HepG2 (cell line): Measurements from ENCODE around the gene ARSB. TPM values are rescaled to one million over a fixed set of nuclear protein-coding genes. Genes with fewer than 3 reads are reported as not detected.

ENCODE experiments used
- ATAC-seq: fragments of 200-7000 bp; cut with Tn5 transposase; 3 replicates; pipeline ENCODE4 v1.9.1; 2020; ENCODE audit warnings: mild to moderate bottlenecking, moderate library complexity
- BruUV-seq: library from RNA; stranded (reverse); fragments of 400-500 nt; replicated peaks from 2 replicates; lab custom pipeline; 2021; lab: Mats Ljungman, UMichigan
- CTCF ChIA-PET: fragments of 300-600 bp; formaldehyde crosslinking; extraction: SDS; loops from one replicate; lab custom pipeline; 2021; ENCODE audit warnings: low total read pairs, inconsistent platforms, low intra/inter-chr PET ratio; lab: Yijun Ruan, JAX
- POLR2A ChIA-PET: fragments of 350-600 bp; sonication (Branson Sonifier 250); formaldehyde crosslinking; loops from one replicate; lab custom pipeline; 2020; ENCODE audit warnings: antibody characterized with exemption, inconsistent platforms; lab: Yijun Ruan, JAX
- DNase-seq: peaks from one replicate; pipeline ENCODE4 v3.0.0-alpha.2; 2015; ENCODE audit warnings: low spot score
- FAIRE-seq: peaks from 3 replicates; lab custom pipeline; 2011; peaks lifted over from hg19 to GRCh38; lab: Jason Lieb, UNC
- H2AFZ ChIP-seq: one replicate; pipeline ENCODE4 v1.6.1; 2011; ENCODE audit warnings: low read length, inconsistent platforms
- H3K27ac ChIP-seq: fragments of 300-600 bp; 3 replicates; pipeline ENCODE4 v1.8.0; 2011; ENCODE audit warnings: mixed run types, mild to moderate bottlenecking, mixed read lengths, low read length, inconsistent platforms; ENCODE audit not compliant: insufficient read depth; ENCODE audit errors: extremely low read length
- H3K27me3 ChIP-seq, 2 experiments: fragments of 200-600 bp in 1 of 2; 2 replicates in 1 of 2; 3 replicates in 1 of 2; pipeline versions ENCODE4 v1.6.0 to v1.8.0; 2011; ENCODE audit warnings: low read length in 2 of 2, mild to moderate bottlenecking in 2 of 2, moderate library complexity in 2 of 2, inconsistent platforms in 1 of 2; ENCODE audit not compliant: insufficient read depth in 2 of 2, control insufficient read depth in 1 of 2
- H3K36me3 ChIP-seq, 2 experiments: fragments of 200-600 bp in 1 of 2; replicated peaks in 1 of 2; 2 replicates in 1 of 2; 3 replicates in 1 of 2; pipeline versions ENCODE4 v1.5.1 to v1.8.0; 2011; ENCODE audit warnings: low read length in 2 of 2, inconsistent platforms in 1 of 2; ENCODE audit not compliant: insufficient read depth in 2 of 2, control insufficient read depth in 1 of 2
- H3K4me1 ChIP-seq: 2 replicates; pipeline ENCODE4 v1.5.1; 2012; ENCODE audit warnings: low read length, inconsistent platforms; ENCODE audit not compliant: insufficient read depth
- H3K4me2 ChIP-seq: 2 replicates; pipeline ENCODE4 v1.6.0; 2011; ENCODE audit warnings: low read depth, low read length, inconsistent platforms
- H3K4me3 ChIP-seq, 3 experiments: fragments of 200-600 bp in 1 of 3; sonication (generic), shearing (Covaris generic) in 1 of 3; replicated peaks in 1 of 3; 2 replicates each; pipeline ENCODE4 v1.5.1; 2011 to 2016; ENCODE audit warnings: low read length in 3 of 3, inconsistent platforms in 2 of 3, low read depth in 2 of 3, mild to moderate bottlenecking in 2 of 3, control low read depth in 1 of 3, mixed read lengths in 1 of 3; ENCODE audit not compliant: insufficient read depth in 1 of 3
- H3K79me2 ChIP-seq: one replicate; pipeline ENCODE4 v1.6.1; 2011; ENCODE audit warnings: low read length, inconsistent platforms; ENCODE audit not compliant: insufficient read depth
- H3K9ac ChIP-seq: 2 replicates; pipeline ENCODE4 v1.6.0; 2011; ENCODE audit warnings: mild to moderate bottlenecking, low read depth, low read length, inconsistent platforms; ENCODE audit not compliant: insufficient read depth
- H3K9me3 ChIP-seq: 2 replicates; pipeline ENCODE4 v1.5.1; 2012; ENCODE audit warnings: mild to moderate bottlenecking, low read length
- H4K20me1 ChIP-seq: 2 replicates; pipeline ENCODE4 v1.6.0; 2011; ENCODE audit warnings: inconsistent platforms, mild to moderate bottlenecking, low read length, moderate library complexity; ENCODE audit not compliant: insufficient read depth
- ARID3A ChIP-seq: IDR thresholded peaks from 2 replicates; pipeline ENCODE4 v1.6.1; 2012; ENCODE audit warnings: low read depth, low read length, improper control_type of control experiment
- DMAP1 ChIP-seq: IDR thresholded peaks from 2 replicates; pipeline ENCODE4 v1.6.1; 2016
- FOXA1 ChIP-seq, 2 experiments: fragments of 450-650 bp in 1 of 2; sonication (generic) in 1 of 2; formaldehyde crosslinking in 1 of 2; IDR thresholded peaks; 2 replicates each; pipeline versions ENCODE4 v1.4.0 to v1.6.1; 2016 to 2020; ENCODE audit warnings: missing genetic modification reagents in 1 of 2
- FOXP1 ChIP-seq, 2 experiments: fragments of 450-650 bp in 1 of 2; IDR thresholded peaks; 2 replicates each; pipeline ENCODE4 v1.6.1; 2017 to 2018; ENCODE audit warnings: antibody characterized with exemption in 1 of 2
- HMG20A ChIP-seq: IDR thresholded peaks from 2 replicates; pipeline ENCODE4 v1.6.1; 2016; ENCODE audit warnings: borderline replicate concordance
- MLXIP ChIP-seq: sonication (generic); formaldehyde crosslinking; IDR thresholded peaks from 2 replicates; pipeline ENCODE4 v1.9.0; 2021; ENCODE audit warnings: missing genetic modification reagents, borderline replicate concordance
- NR1H2 ChIP-seq: sonication (generic); formaldehyde crosslinking; IDR thresholded peaks from 2 replicates; pipeline ENCODE4 v1.8.1; 2022; ENCODE audit warnings: low read depth, missing genetic modification reagents, borderline replicate concordance
- NR2F1 ChIP-seq, 2 experiments: fragments of 450-650 bp in 1 of 2; formaldehyde crosslinking in 1 of 2; IDR thresholded peaks; 2 replicates each; pipeline versions ENCODE4 v1.5.0 to v1.6.1; 2016 to 2020; ENCODE audit warnings: mild to moderate bottlenecking in 1 of 2, missing compliant biosample characterization in 1 of 2, missing genetic modification reagents in 1 of 2, moderate library complexity in 1 of 2
- PHF5A ChIP-seq: IDR thresholded peaks from one replicate; pipeline ENCODE4 v1.6.1; 2018; ENCODE audit warnings: low read depth, missing genetic modification reagents; ENCODE audit not compliant: unreplicated experiment
- PPARG ChIP-seq: conservative IDR thresholded peaks from 2 replicates; pipeline ENCODE4 v1.6.1; 2016; ENCODE audit warnings: missing biosample characterization, missing genetic modification reagents
- SOX13 ChIP-seq, 3 experiments: fragments of 450-650 bp in 1 of 3; sonication (generic) in 1 of 3; formaldehyde crosslinking in 1 of 3; IDR thresholded peaks in 2 of 3; conservative IDR thresholded peaks in 1 of 3; 2 replicates each; pipeline versions ENCODE4 v1.5.0 to v1.6.1; 2016 to 2020; ENCODE audit warnings: antibody characterized with exemption in 1 of 3, mild to moderate bottlenecking in 1 of 3, missing compliant biosample characterization in 1 of 3, missing genetic modification reagents in 1 of 3, moderate library complexity in 1 of 3
- XBP1 ChIP-seq: sonication (generic); formaldehyde crosslinking; IDR thresholded peaks from 2 replicates; pipeline ENCODE4 v1.5.0; 2020; ENCODE audit warnings: missing genetic modification reagents
- ZBTB21 ChIP-seq: sonication (generic); formaldehyde crosslinking; IDR thresholded peaks from 2 replicates; pipeline ENCODE4 v1.4.0; 2020; ENCODE audit warnings: missing genetic modification reagents
- ZEB1 ChIP-seq: IDR thresholded peaks from 2 replicates; pipeline ENCODE4 v1.6.1; 2012; ENCODE audit warnings: mild to moderate bottlenecking, low read depth, inconsistent platforms; ENCODE audit not compliant: insufficient replicate concordance
- ZKSCAN1 ChIP-seq: fragments of 150-350 bp; IDR thresholded peaks from 2 replicates; pipeline ENCODE4 v1.6.1; 2014; ENCODE audit warnings: low read length
- ZNF232 ChIP-seq: sonication (generic); formaldehyde crosslinking; IDR thresholded peaks from 2 replicates; pipeline ENCODE4 v1.4.0; 2020; ENCODE audit warnings: missing genetic modification reagents, borderline replicate concordance
- ZNF607 ChIP-seq: sonication (generic); formaldehyde crosslinking; IDR thresholded peaks from 2 replicates; pipeline ENCODE4 v1.5.1; 2020; ENCODE audit warnings: missing genetic modification reagents, mild to moderate bottlenecking, borderline replicate concordance
- ZNF660 ChIP-seq: sonication (generic); formaldehyde crosslinking; IDR thresholded peaks from 2 replicates; pipeline ENCODE4 v1.5.1; 2020; ENCODE audit warnings: mild to moderate bottlenecking, low read depth, missing genetic modification reagents, borderline replicate concordance
- ZNF83 ChIP-seq: sonication (generic); formaldehyde crosslinking; IDR thresholded peaks from 2 replicates; pipeline ENCODE4 v1.4.0; 2020; ENCODE audit warnings: missing genetic modification reagents, mild to moderate bottlenecking, borderline replicate concordance
- WGBS: methylation state at CpG from one replicate; pipeline ENCODE4 v1.1.6; 2017; ENCODE audit warnings: low lambda C conversion rate; 5-methylcytosine and 5-hydroxymethylcytosine counted together
- in situ Hi-C: cut with HindIII; loops from 2 replicates; pipeline ENCODE4 v1.10.0; 2017; ENCODE audit warnings: low pct_unique_long_range_greater_than_20kb; ENCODE audit not compliant: extremely low pct_ligation_motif_present
- intact Hi-C: fragments of 100-400 bp; cut with micrococcal nuclease; formaldehyde crosslinking; loops from one replicate; pipeline ENCODE4 v1.10.0; 2022; ENCODE audit not compliant: unreplicated experiment
- polyA plus RNA-seq, 8 experiments: library from polyadenylated mRNA; depleted of rRNA in 3 of 8; stranded (reverse) in 7 of 8; unstranded in 1 of 8; fragments of >200 nt; fragmentation: Illumina TruSeq in 4 of 8; extraction: Trizol in 4 of 8; gene quantifications; 2 replicates each; pipeline versions ENCODE4 v1.2.1 to v1.2.3, GENCODE V29; 2011 to 2016; ENCODE audit warnings: low read depth in 4 of 8, missing spikeins in 1 of 8, mixed read lengths in 1 of 8; ENCODE audit not compliant: insufficient read depth in 1 of 8
- total RNA-seq, 5 experiments: library from RNA; depleted of rRNA; stranded (reverse); fragments of >200 nt; fragmentation: Illumina TruSeq; extraction: Trizol; gene quantifications; 2 replicates each; pipeline ENCODE4 v1.2.3, GENCODE V29; 2016; ENCODE audit warnings: low read depth in 1 of 5

Gene ARSB
- total and polyA plus RNA-seq, 2 of the 13 experiments (the other 11 are each of a cell fraction or from before 2014, with no cell fraction given), result 52.6 to 66.4 TPM

- Histone ChIP-seq H3K27ac (no peak overlapping the region), H3K9ac (no peak overlapping the region), H3K9me3 (no peaks in the 10 kb centered on the region), H2AFZ (no peak overlapping the region), H3K36me3 (peaks cover 3 to 5% of the 10 kb centered on the region in 2 experiments; a peak in 4 of 5 replicates), H3K4me2 (no peak overlapping the region), H3K27me3 (no peaks in the 10 kb centered on the region), H3K4me3 (no peak overlapping the region), H3K4me1 (peaks cover 15% of the 10 kb centered on the region), H3K79me2 (no peaks in the 10 kb centered on the region), H4K20me1 (no peaks in the 10 kb centered on the region; the same call in 1 of the 2 replicates)
- BruUV-seq, result no TSS peak
- FAIRE-seq (peak; percentile 21), ATAC-seq (peak; percentile 91), DNase-seq (peak; percentile 67)
- intact Hi-C loops (loop anchor here (2.0 kb wide), 1 partner anchor 69 kb away; no protein-coding TSS in a partner anchor), in situ Hi-C loops (no loop called here)
- POLR2A ChIA-PET, result no interaction called here
- CTCF ChIA-PET, result no interaction called here
- 63% methylated on average over 2 of the region's 2 CpGs for WGBS
- TF ChIP-seq XBP1 (CRISPR knock-in tag) (no peak), NR2F1 (CRISPR knock-in tag; IDR thresholded peaks at IDR 0.05) (peak in 1 of 2 experiments; percentile 86; a peak in 2 of 4 replicates), ZNF660 (CRISPR knock-in tag) (no peak), PPARG (CRISPR knock-in tag) (no peak), DMAP1 (CRISPR knock-in tag) (no peak), NR1H2 (CRISPR knock-in tag) (no peak), ZBTB21 (CRISPR knock-in tag) (no peak), FOXP1 (IDR thresholded peaks at IDR 0.05) (0 out of 2 replicates have a peak, but pooled peaks have one; percentile 6), FOXP1 (CRISPR knock-in tag; IDR thresholded peaks at IDR 0.05) (peak; percentile 54), ZNF232 (no peak), ZEB1 (no peak), ZNF83 (no peak), SOX13 (IDR thresholded peaks at IDR 0.05) (no peak), SOX13 (CRISPR knock-in tag; conservative IDR thresholded peaks at IDR 0.05 in 1 of 2, IDR thresholded peaks at IDR 0.05 in 1 of 2) (peak in 1 of 2 experiments; percentile 82; a peak in 2 of 4 replicates), PHF5A (CRISPR knock-in tag) (no peak), FOXA1 (IDR thresholded peaks at IDR 0.05) (0 out of 2 replicates have a peak, but pooled peaks have one; percentile 28), FOXA1 (CRISPR knock-in tag; IDR thresholded peaks at IDR 0.05) (0 out of 2 replicates have a peak, but pooled peaks have one; percentile 17), HMG20A (CRISPR knock-in tag) (peak; percentile 19; the same call in 1 of the 2 replicates), ZKSCAN1 (no peak), MLXIP (CRISPR knock-in tag) (no peak), ZNF607 (CRISPR knock-in tag) (no peak), ARID3A (0 out of 2 replicates have a peak, but pooled peaks have one; percentile 55)
Observed at GRCh38 chr5:78795757-78796156, 189.4 kb downstream of the ARSB start.
